Stomach (tissue), 4 donors: ENCODE data around the gene SERBP1.

Experiments used
- EP300 ChIP-seq: sonication (generic); formaldehyde crosslinking; IDR thresholded peaks from one replicate; pipeline ENCODE4 v1.6.1; 2017; ENCODE audit warnings: antibody characterized with exemption
- POLR2A ChIP-seq, 4 donors: fragments of 450-650 bp; IDR thresholded peaks; one replicate each; pipeline ENCODE4 v1.6.1; 2016; ENCODE audit warnings: antibody characterized with exemption in 4 of 4, control low read depth in 2 of 4, mild to moderate bottlenecking in 1 of 4, moderate library complexity in 1 of 4
- TF ChIP-seq, protein P1 (sequence below), 7 experiments: fragments of 450-650 bp in 4 of 7; fragments of 200-600 bp in 3 of 7; sonication (generic) in 3 of 7; IDR thresholded peaks; one replicate each; pipeline ENCODE4 v1.5.1; 2016 to 2019; ENCODE audit warnings: antibody characterized with exemption in 7 of 7, control low read depth in 2 of 7, mild to moderate bottlenecking in 1 of 7

- TF ChIP-seq, protein P1, sequence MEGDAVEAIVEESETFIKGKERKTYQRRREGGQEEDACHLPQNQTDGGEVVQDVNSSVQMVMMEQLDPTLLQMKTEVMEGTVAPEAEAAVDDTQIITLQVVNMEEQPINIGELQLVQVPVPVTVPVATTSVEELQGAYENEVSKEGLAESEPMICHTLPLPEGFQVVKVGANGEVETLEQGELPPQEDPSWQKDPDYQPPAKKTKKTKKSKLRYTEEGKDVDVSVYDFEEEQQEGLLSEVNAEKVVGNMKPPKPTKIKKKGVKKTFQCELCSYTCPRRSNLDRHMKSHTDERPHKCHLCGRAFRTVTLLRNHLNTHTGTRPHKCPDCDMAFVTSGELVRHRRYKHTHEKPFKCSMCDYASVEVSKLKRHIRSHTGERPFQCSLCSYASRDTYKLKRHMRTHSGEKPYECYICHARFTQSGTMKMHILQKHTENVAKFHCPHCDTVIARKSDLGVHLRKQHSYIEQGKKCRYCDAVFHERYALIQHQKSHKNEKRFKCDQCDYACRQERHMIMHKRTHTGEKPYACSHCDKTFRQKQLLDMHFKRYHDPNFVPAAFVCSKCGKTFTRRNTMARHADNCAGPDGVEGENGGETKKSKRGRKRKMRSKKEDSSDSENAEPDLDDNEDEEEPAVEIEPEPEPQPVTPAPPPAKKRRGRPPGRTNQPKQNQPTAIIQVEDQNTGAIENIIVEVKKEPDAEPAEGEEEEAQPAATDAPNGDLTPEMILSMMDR (IDR thresholded peaks at IDR 0.05): no peak
- TF ChIP-seq POLR2A (IDR thresholded peaks at IDR 0.05) (no peak), EP300 (no peak)
These were observed 459 bp downstream of the SERBP1 start for GRCh38 chr1:67429528-67430357.
